ENCODE measurements around the gene IQSEC3.

The IQSEC3 gene

DNA sequence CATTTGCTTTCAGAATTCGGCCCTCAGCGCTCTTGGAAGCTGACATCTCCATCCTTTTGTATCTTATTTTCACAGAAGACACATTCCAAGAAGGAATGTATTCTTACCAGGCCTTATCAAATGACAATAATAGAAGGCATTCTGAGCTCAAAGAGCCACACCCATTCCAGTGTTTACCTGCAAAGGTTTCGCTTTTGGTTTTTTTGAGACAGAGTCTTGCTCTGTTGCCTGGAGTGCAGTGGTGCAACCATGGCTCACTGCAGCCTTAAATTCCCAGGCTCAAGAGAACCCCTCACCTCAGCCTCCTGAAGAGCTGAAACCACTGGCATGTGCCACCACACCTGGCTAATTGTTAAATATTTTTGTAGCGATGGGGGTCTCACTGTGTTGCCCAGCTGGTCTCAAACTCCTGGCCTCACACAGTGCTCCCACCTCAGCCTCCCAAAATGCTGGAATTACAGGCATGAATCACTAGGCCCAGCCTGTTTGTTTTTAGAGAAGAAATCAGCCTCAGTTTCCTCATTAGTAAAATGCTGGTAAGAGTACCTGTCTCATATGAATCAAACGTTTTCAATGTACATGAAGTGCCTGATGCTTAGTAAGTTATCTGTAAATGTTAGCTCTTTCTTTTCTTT is 78.2 kb downstream of the IQSEC3 start:
- no peak for DNase-seq

DNA sequence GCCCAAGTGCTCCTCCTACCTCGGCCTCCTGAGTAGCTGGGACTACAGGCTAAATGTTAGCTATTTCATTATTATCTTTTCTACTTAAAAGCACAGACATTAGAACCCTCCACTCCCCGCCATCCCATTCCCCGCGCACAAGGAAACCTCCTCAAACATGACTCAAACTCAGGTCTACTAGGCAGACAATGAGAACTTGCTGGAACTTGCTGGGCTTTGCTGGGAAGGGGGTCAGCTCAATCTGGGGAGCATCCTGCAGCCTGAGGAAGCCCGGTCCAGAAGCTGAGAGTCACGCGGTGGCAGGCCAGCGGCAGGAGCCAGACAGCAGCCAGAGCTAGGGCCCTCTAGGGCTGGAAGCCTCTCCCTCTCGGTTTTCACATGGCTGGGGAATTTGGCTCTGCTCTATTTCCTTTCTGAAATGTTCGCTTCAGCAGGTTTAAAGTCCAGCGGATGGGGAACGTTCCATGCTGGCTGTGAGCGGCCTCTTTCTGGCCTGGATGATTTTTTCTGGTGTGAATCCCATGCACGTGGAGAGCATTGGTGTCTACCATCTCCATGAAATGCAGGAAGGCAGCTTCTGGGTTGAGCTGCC is 78.9 kb downstream of the IQSEC3 start:
- DNase-seq: no peak

DNA sequence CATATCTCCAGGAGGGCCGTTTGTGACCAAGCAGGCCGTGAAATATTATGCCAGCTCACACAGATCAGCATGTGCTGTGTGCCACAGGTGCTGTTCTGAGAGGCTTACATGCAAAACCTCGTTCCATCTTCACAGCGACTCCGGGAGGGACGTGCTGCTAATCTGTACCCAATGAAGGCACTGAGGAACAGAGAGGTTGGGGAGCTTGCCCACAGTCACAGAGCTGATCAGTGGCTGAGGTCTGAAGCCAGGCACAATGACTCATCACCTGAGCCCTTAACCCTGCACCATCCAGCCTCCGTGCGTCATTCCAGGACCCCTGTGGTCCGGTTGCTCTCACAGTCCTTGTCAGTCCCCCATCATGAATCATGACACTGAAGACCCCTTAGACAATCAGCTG is 80.7 kb downstream of the IQSEC3 start:
- DNase-seq: no peak

DNA sequence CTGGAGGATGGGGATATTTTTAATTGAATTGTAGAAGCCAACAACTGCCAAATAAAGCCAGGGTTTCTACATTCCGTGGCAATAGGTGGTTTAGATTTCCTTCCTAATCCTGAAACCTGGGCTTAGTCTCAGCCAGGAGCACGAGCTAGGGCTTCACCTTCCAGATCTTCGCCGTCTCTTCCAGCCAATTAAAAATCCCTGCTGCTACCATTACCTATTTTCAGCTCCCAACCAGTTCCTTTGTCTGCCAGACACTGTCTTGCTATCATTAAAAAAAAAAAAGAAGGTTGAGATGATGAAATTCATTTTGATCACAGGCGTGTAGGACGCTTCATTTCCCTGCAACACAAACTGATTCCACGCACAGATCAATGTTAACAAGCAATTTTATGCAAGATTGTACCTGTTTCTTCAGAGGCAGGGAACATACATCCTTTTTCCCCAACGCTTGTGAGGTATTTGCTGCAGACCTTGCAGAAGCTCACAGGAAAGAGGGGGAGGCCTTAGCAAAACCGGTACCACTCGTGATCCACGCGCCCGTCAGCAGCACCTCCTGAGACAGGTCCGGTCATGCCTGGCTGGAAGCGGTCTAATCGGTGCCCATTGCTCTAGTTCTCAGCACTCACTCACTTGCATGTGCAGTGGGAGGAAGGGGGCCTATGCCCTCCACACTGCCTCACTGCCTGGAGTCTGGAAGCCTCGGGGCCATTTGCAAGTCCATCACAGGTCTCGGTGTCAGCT is 82.3 kb downstream of the IQSEC3 start:
- no peak for DNase-seq

DNA sequence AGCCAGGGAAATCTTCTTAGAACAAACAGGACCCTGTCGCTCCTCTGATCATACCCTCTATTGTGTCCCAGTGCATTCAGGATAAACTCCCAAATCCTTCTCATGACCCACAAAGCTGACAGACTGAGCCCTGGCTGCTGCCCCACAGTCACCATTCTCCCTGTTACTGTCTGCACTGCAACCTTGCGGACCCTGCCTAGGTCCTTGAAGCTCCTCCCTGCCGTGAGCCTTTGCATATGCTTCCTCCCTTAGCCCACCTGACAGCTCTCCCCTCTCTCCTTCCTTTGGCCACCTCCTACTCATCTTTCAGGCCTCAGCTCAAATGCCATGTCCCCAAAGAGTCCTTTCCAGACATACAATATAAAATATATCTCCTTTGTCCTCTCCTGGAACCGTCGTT is 85.0 kb downstream of the IQSEC3 start:
- no peak for DNase-seq

DNA sequence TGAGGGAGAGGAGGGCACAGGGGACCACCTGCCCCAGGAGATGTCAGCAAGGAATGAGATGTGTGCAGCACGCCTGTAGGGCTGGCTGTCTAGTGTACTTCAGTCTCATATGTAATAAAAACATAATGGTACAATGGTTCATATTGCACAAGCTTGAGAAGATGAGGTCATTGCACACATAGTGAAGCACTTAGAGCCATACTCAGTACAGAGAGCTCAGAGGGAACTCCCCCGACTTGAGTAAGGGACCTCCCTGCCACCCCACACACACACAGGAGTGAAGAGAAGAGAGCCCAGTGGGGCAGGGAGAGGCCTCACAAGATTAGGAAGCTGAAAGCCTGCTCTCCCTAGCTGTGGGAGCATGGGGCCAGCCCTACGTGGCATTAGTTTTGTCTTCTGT is 85.9 kb downstream of the IQSEC3 start:
- no peak for DNase-seq

DNA sequence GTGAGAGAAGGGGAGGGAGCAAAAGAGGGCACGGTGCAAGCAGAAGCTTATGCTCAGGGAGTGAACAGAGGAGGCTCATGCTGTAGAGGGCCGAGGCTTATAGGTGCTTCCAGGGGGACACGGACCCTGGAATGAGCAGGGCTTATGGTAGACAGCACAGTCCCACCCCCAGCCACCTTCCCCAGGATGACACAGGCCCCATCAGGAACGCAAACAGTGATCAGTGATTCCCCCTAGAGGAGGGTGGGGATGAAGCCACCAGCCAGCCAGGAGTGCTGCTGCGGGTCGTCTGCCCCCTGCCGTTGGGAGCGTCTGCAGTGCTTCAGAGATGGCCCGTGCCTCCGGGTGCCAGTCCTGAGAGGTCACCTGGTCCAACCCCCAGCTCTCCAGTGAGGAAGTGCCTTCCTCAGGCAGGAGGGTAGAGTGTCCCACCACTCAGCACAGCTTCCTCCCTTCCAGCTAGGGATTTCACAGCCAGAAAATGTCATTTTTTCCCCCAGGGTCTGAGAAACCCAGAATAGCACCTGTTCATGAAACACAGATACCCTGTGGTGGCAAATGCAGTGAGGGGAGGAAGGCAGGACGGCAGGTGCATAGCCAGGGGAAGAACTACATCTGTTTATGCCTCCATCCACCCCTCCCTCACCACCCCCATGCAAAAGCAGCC is 86.6 kb downstream of the IQSEC3 start:
- peak; percentile 24 to 34 for DNase-seq

DNA sequence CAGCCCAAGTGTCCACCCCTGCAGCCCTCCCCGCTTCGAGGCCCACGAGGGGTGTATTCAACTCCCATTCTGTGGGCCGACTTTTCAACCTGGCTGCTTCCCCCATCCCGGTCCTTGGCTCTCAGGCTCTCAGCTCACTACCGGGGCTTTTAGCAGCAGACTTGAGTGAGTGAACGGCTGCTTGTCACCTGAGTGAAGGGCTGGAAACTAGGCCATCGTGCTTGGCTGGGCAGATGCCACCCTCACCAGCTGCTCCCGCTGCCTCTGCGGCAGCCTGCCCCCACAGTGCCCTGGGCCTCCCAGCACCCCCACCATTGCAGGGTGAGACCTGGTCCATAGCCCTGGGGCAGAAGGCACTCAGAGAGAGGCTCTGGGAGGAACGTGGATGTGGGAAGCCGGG is 87.5 kb downstream of the IQSEC3 start:
- DNase-seq: no peak

DNA sequence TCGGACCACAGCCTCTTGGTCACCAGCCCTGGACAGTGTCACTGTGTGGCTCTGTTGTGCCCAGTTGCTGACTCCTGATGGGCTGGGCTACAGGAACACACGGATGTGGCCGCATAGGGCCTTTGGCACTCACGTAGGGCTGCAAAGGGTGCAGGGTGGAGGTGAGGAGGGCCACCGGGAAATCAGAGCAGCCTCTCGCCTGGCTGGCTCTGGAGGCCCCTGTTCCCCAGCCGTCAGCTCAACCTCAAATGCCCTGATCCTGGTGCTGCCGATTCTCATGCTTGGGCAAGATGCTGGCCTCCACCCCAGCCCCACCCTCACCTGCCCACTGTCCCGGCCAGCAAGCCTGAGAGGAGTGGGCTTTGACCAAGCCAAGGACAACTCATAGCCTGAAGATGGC is 88.4 kb downstream of the IQSEC3 start:
- no peak for DNase-seq

DNA sequence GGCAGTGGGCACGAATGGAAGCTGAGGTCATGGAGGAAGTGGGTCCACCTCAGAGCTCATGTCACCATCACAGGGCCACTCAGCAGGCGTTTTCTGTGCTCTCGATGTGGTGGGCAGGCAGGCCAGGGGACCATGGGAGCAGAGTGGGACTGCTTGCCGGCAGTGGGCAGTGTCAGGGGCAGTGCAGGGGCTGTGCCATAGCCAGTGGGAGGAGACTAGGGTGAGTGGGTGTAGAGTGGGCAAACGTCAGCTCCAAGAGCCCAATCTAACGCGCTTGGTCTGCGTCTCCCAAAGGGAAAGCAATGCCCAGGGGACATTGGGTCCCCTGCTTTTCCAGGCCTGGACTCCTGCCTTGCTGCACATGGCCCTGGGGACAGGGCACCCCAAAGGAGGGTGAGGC is 89.1 kb downstream of the IQSEC3 start:
- DNase-seq: no peak

DNA sequence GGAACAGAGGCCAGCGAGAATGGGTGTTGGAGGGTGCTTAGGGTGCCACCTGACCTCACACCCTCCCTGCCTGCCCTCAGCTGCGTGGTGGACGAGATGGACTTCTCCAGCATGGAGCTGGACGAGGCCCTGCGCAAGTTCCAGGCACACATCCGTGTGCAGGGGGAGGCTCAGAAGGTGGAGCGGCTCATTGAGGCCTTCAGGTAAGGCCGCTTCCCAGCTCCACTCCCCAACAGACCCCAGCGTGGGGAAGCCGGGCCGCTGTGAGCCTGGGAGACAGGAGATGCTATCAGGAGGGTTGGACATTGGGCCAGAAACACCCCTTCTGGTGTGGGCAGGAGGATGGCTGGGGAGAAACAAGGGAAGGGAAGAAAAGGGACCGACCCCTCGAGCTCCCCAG is 90.4 kb downstream of the IQSEC3 start:
- DNase-seq: no peak

DNA sequence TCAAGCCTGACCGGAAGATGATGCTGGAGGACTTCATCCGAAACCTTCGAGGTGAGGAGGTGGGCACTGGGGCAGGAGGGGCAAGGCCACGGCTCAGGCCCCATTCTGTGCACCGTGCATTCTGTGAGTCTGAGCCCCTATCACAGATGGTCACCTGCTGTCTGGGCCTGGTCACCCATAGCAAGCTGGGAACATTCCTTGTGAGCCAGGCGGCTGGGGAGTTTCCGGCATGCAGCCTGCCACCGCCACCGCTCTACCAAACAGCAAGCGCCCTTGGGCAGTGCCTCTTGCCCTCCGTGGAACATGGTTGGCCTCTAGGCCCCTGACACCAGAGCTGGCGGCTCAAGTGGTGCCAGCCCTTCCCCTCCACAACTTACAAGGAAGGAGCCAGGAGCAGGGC is 91.1 kb downstream of the IQSEC3 start:
- DNase-seq: no peak

DNA sequence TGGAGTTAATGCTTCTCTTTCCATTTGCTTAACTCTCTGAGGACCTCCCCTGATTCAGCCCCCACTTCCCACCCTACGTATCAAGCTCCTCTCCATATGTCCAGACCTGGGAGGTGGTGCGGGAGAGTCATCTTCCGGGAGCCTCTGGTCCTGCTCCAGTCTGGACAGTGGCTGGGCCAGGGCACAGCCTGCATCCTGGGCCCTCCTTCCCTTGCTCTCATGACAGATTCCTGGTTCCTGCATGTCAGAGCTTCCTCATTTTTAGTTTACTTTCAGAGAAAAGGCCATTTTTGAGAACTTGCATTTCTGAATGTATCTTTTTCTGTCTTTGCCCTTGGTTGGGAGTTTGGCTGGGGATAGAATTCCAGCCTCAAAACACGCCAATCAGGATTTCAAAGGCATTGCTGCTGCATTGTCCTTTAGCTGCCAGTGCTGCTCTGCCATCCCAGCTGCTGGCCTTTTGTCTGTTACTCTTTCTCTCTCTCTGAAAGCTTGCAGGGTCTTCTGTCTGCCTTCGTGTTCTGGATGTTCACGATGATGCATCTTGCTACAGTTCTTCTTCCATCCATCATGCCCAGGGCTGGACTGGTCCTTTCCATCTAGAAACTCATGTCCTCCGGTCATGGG is 92.7 kb downstream of the IQSEC3 start:
- DNase-seq: no peak

DNA sequence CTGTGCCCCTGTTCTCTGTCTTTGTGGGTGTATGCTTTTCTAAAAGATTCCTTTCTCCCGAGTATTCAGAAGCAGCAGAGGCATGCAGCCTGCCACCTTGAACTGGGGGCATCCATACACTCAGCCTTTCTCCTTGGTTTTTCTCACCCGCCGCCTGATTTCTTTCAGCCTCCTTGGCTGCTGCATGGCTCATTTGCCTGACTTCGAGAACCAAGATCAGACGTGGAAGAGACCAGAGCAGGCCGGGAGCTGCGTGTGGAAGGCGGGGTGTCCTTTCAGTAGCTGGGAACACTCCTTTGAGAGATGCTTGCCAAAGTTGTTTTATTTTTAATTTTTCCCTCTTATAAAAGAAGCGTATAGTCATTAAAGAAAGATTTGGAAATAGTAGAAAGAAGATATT is 94.3 kb downstream of the IQSEC3 start:
- no peak for DNase-seq

DNA sequence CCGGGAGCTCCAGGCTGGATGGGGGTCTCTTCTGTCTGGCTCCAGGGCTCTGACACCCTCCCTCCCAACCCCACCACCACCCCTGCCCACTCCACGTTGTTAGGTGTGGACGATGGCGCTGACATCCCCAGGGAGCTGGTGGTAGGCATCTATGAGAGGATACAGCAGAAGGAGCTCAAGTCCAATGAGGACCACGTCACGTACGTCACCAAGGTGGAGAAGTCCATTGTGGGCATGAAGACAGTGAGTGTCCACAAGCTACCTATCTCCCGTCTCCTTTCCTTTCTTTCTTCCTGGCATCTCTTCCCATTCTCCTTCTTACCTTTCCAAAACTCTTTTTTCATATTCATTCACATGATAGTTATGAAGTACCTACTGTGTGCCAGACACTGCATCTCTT is 95.3 kb downstream of the IQSEC3 start:
- DNase-seq: no peak

DNA sequence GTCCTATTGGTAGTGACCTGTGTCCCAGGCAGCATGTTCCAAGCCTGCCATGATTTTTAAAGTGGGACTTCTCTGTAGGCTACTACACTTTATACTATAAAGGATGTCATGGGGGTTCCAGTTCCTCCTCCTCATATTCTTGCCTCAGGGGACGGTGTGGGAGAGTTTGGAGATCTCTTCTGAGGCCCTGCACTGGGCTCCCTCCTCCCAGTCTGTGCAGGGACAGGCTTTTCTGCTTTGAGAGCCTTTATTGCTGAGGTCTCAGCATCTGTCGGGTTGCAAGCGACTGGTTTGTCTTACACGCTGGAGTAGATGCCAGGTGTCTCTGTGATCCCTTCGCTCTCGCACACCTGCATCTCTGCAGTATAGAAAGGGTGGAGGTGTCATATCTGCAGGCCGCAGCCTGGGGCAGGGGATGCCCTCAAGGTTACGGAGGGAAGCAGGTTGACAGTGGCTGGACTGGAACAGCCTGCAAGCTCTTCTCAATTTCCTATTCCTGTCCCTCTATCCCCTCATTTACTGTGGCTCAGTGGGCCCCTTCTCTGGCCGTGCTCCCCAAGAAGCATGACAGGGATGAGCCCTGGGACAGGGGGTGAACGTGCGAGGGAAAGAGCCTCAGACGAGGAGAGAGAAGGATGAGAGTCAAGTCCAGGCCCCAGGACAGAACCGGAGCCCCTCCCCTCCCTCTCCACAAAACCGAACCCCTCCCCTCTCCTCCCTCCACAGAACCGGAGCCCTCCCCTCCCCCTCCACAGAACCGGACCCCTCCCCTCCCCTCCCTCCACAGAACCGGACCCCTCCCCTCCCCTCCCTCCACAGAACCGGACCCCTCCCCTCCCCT is 96.1 kb downstream of the IQSEC3 start:
- DNase-seq: no peak

DNA sequence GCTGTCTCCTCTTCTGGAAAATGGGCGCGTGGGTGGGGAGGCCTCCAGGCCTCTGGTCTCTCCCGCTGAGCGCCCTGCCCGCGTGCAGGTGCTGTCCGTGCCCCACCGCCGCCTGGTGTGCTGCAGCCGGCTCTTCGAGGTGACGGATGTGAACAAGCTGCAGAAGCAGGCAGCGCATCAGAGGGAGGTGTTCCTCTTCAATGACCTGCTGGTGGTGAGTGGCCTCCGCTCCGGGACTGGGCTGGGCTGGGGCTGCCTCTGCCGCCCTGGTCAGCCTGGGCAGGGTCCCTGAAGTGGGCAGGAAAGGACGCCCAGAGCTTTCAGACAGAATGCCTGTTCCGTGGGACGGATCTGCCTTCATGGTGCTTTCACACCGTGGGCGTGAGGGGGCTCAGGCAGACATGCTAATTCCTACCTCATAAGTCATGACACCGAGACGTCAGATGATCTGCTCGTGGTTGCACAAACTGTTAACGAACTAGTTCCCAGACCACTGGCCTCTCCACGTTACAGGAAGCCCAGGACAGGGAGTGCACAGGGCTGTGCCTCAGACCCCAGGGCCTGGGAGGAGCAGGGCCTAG is 96.9 kb downstream of the IQSEC3 start:
- no peak for DNase-seq

DNA sequence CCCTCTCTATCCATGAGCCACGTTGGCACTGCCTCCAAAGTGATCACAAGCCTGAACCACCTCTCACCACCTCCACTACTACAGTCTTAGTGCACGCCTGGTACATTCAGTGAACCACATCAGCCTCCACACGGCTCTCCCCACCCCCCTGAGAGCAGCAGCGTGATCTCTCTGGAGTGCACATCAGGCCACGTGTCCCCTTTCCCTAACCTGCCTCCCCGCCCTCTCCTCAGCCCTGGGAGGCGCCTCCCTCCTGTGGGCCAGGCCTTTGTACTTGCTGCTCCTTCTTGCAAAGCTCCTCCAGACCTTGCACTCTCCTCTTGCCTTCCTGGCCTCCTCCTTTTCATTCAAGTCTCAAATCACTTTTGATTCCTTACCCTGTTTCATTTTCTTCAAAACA is 97.6 kb downstream of the IQSEC3 start:
- DNase-seq: no peak

DNA sequence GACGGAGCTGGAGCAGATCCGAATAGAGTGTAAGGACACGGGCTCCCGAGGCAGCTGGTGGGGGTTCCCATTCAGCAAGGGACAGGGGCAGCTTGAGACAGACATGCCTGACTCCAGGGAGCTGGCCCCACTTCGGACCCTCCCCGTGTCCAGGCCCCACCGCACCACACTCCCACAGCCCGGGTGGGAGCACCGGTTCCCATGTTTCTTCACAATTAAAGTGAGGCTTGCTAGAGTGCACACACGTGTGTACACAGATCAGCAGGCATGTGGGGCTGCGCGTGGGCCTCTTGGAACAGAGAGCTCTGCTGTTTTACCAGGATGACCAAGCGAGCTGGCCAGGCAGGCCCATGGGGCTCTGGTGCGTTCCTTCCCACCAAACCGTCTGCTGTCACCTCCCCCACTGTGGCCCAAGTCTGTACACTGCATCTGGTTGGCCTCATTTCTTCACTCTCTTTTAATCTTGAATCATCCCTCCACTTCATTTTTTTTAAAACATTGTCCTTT is 99.3 kb downstream of the IQSEC3 start:
- no peak for DNase-seq

DNA sequence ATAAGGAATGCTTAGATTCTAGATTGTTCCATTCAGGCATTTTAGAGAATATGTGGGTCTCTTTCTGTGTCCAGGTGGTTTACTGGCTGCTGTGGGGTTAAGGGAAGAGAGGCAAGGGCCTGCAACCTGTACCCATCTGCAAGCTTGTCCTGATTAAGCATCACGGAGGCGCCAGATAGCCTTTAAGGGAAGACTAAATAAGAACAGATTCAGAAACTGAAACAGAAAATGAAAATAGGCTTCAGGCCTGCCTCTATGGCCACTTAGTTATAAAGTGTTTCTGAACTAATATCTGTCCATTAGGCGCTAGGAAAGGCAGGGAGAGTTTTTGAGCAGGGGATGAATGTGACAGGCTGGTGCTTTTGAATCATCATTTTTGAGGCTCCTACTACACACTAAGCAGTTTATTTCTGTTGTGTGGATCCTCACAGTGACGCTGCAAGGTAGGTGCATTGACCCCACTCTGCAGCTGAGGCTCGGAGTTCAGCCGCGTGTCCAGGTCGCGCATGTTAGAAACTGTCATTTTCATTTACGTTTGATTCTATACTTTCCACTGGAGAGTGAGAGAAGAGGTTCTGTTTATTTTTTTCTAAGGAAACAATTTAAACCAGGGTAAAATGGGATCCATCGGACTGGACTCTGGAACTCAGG is 100.0 kb downstream of the IQSEC3 start:
- DNase-seq: no peak

DNA sequence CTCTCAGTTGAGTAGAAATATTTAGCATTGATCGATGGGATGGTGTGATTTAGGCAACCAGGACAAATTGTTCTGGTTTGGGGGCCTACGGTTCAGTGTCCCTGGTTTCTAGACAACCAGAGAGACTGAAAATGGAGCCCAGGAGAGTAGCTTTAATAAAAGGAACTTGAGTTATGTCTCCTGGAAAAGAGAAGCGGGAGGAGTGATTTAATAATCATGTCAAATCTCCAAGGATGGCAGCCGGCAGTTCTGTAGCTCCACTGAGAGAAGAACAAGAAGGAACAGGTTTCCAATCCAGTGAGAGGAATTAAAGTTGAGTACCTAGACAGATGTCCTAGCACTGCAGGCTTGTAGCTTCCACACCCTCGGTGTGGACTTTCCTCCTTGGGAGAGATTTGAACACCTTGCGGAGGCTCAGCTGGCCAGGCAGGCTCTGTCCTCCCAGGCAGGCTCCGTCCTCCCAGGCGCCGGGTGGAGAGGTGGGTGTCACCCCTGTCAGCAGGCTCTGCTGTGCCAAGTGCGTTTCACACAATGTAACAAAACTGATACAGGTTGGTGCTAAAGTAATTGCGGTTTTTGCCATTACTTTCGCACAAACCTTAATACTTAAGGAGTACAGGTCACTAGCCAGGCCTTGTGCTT is 101.5 kb downstream of the IQSEC3 start:
- DNase-seq: no peak

All from activated CD4-positive, alpha-beta T cell treated with anti-CD3 and anti-CD28 coated beads for 4 hours (primary cell).